ENCODE measurements around the gene CD80. TPM values are rescaled to one million over a fixed set of nuclear protein-coding genes. Genes with fewer than 3 reads are reported as not detected.

CD80 gene
- total and polyA plus RNA-seq, 10 of the 15 experiments (the other 5 are each of a cell fraction or from before 2014, with no cell fraction given), result 41.4 to 137 (median 58.1) TPM

- TF ChIP-seq PRDM15 (CRISPR knock-in tag; IDR thresholded peaks at IDR 0.05) (no peak), RFX5 (IDR thresholded peaks at IDR 0.05; ENCODE audit: low read depth, low read length) (no peak), CEBPZ (IDR thresholded peaks at IDR 0.05; ENCODE audit: low read depth, low read length) (no peak), BCLAF1 (IDR thresholded peaks at IDR 0.05) (no peak), RAD51 (IDR thresholded peaks at IDR 0.05) (no peak), SMAD1 (IDR thresholded peaks at IDR 0.05; ENCODE audit: low read depth, partially characterized antibody) (no peak), POU2F2 (IDR thresholded peaks at IDR 0.05; ENCODE audit: borderline replicate concordance, low read depth, low read length) (no peak), SMARCA5 (IDR thresholded peaks at IDR 0.05) (0 out of 2 replicates have a peak, but pooled peaks have one; percentile 52), POLR2A (IDR thresholded peaks at IDR 0.05; ENCODE audit: low read depth, low read length) (peak; percentile 80), EED (IDR thresholded peaks at IDR 0.05; ENCODE audit: low read depth) (peak; percentile 72), BCL11A (IDR thresholded peaks at IDR 0.05; ENCODE audit: low read depth, low read length) (no peak), SMC3 (IDR thresholded peaks at IDR 0.05; ENCODE audit: borderline replicate concordance, low read length) (peak; percentile 3; the same call in 1 of the 2 replicates), JUND (IDR thresholded peaks at IDR 0.05; ENCODE audit: low read depth, low read length) (peak; percentile 15; the same call in 1 of the 2 replicates), CHD2 (IDR thresholded peaks at IDR 0.05; ENCODE audit: borderline replicate concordance, low read depth, low read length) (peak; percentile 86), NR2C2 (IDR thresholded peaks at IDR 0.05; ENCODE audit: borderline replicate concordance, control insufficient read depth, insufficient read length, low read depth) (no peak), REST (IDR thresholded peaks at IDR 0.05; ENCODE audit: low read depth, low read length) (no peak)
Observed at GRCh38 chr3:119579366-119580066, 20.1 kb upstream of the CD80 start, which contains the start of gene ADPRH (continued).
